Mesothelial cell of epicardium (in vitro differentiated cells): Measurements from ENCODE around the gene FAM240B. TPM values are rescaled to one million over a fixed set of nuclear protein-coding genes. Genes with fewer than 3 reads are reported as not detected.

Experiments
- DNase-seq, 2 experiments: peaks; one replicate each; pipeline ENCODE4 v3.0.0; 2021; ENCODE audit warnings: low spot score in 2 of 2; ENCODE audit not compliant: unreplicated experiment in 2 of 2
- H3K27ac Mint-ChIP-seq: 2 replicates; pipeline ENCODE4 v1.8.0; 2021; ENCODE audit warnings: mixed read lengths
- H3K27me3 Mint-ChIP-seq: 2 replicates; pipeline ENCODE4 v1.8.0; 2021; ENCODE audit warnings: low read depth, mixed read lengths
- H3K36me3 Mint-ChIP-seq: 2 replicates; pipeline ENCODE4 v1.8.0; 2021; ENCODE audit warnings: mixed read lengths
- H3K4me1 Mint-ChIP-seq: 2 replicates; pipeline ENCODE4 v1.8.0; 2021; ENCODE audit warnings: mixed read lengths
- H3K4me3 Mint-ChIP-seq: 2 replicates; pipeline ENCODE4 v1.8.0; 2021; ENCODE audit warnings: mild to moderate bottlenecking, moderate library complexity, mixed read lengths
- H3K9me3 Mint-ChIP-seq: 2 replicates; pipeline ENCODE4 v1.8.0; 2021; ENCODE audit warnings: mixed read lengths
- CTCF ChIP-seq: fragments of 200-600 bp; sonication (generic); IDR thresholded peaks from one replicate; pipeline ENCODE4 v1.5.0; 2021; ENCODE audit warnings: antibody characterized with exemption; ENCODE audit not compliant: unreplicated experiment
- total RNA-seq: library from RNA; stranded (reverse); gene quantifications from 3 replicates; pipeline ENCODE4 v1.2.1, GENCODE V29; 2021

Gene FAM240B
- total RNA-seq, 1 donor from 2014 or later = not detected

DNA sequence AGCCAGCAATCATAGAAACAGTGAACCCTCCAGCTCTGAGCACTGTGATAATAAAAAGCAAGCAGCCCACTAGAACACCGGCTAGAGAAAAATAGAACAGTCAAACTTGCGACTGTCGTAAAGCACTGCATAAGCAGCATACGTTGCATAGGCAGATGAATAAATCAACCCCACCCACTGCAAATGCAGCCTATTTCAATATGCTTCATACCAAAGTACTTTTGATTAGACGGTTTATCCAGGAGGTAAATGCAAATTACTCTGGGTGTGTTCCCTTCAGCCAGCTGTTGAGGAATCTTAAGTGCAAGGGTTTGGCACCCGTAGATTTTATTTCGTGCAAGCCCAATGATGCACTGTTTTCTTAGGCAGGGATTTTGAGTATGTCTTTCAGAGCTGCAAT, 67.4 kb downstream of the FAM240B start:
- Mint-ChIP-seq H3K27ac (no peak overlapping the region), H3K36me3 (no peaks in the 10 kb centered on the region)
- TF ChIP-seq CTCF = no peak

DNA sequence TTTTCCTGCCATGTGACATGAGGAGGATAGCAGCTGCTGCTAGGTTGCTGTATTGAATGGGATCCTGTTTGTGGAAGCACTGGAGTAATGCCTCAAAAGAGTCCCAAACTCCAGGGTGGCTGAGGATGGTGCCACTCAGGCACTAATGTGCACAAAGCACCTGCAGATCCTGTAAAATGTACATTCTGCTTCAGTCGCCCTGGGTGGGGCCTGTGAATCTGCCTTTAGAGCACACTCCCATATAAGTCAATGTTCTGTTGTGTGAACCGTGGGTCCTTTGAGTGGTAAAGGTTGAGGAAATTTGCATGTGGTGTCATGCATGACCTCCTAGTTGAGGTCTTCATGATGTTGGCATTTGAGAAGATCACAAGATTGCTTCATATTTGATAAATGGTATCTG, 67.9 kb downstream of the FAM240B start:
- Mint-ChIP-seq H3K4me1 (no peaks in the 10 kb centered on the region), H3K36me3 (no peaks in the 10 kb centered on the region), H3K4me3 (no peak overlapping the region), H3K9me3 (peaks cover 5% of the 10 kb centered on the region), H3K27me3 (peaks cover 21% of the 10 kb centered on the region), H3K27ac (no peak overlapping the region)
- no peak for TF ChIP-seq CTCF
- no peak for DNase-seq

More for the DNA sequence above, 67.4 kb downstream of the FAM240B start:
- Mint-ChIP-seq H3K4me1 (no peaks in the 10 kb centered on the region), H3K4me3 (no peak overlapping the region), H3K9me3 (peaks cover 5% of the 10 kb centered on the region), H3K27me3 (peaks cover 24% of the 10 kb centered on the region)
- peak in 1 of 2 experiments; percentile 16 for DNase-seq

GRCh38 chr9:38651400-38652042, 68.4 kb downstream of the FAM240B start:
- TF ChIP-seq CTCF = no peak
- Mint-ChIP-seq H3K36me3 (no peaks in the 10 kb centered on the region), H3K9me3 (peaks cover 5% of the 10 kb centered on the region), H3K27me3 (peaks cover 17% of the 10 kb centered on the region), H3K4me1 (no peaks in the 10 kb centered on the region), H3K4me3 (no peak overlapping the region), H3K27ac (no peak overlapping the region)
- DNase-seq = peak in 1 of 2 experiments; percentile 26

- no peak for TF ChIP-seq CTCF
- peak in 1 of 2 experiments; percentile 13 for DNase-seq
- no peaks in the 10 kb centered on the region for H3K4me1 Mint-ChIP-seq
- peaks cover 5% of the 10 kb centered on the region for H3K9me3 Mint-ChIP-seq
- peaks cover 11% of the 10 kb centered on the region for H3K27me3 Mint-ChIP-seq
- H3K36me3 Mint-ChIP-seq = no peaks in the 10 kb centered on the region
- H3K4me3 Mint-ChIP-seq = no peak overlapping the region
- H3K27ac Mint-ChIP-seq = no peak overlapping the region
Observed at GRCh38 chr9:38650564-38650963, 69.4 kb downstream of the FAM240B start.

DNA sequence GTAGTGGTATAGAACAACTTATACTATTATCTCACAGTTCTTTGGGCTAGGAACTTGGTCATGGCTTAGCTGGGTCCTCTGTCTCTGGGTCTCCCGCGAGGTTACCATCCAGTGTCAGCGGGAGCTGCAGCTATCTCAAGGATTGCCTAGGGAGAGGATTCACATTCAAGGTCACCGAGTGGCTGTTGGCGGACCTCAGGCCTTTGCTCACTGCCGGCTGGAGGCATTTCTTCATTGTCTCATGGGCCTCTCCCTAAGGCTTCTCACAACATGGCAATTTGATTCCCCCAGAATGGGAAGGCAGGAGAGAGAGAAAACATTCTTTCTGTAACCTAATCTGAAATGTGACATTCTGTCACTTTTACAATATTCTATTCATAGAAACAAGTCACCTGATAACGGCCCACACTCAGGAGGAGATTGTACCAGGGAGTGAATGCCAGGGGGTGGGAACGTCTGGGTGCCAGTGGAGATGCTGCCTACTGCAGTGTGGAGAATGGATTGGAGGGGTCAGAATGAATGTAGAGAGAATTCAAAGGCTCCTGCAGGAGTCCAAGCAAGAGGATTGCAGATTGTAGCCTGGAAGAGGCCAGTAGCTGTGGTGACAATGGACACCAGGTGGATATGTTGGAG, 70.1 kb downstream of the FAM240B start:
- peaks cover 5% of the 10 kb centered on the region for H3K27me3 Mint-ChIP-seq
- no peak overlapping the region for H3K27ac Mint-ChIP-seq
- H3K36me3 Mint-ChIP-seq = no peaks in the 10 kb centered on the region
- peak in 1 of 2 experiments; percentile 9 for DNase-seq
- H3K4me1 Mint-ChIP-seq = no peaks in the 10 kb centered on the region
- peaks cover 5% of the 10 kb centered on the region for H3K9me3 Mint-ChIP-seq
- H3K4me3 Mint-ChIP-seq = no peak overlapping the region
- TF ChIP-seq CTCF = no peak
